BLaER1 (cell line): Measurements from ENCODE around the gene GCH1.

Experiments used
- H3K27ac ChIP-seq: shearing (Covaris generic); formaldehyde crosslinking; 2 replicates; pipeline ENCODE4 v1.8.1; 2022
- H3K27me3 ChIP-seq: shearing (Covaris generic); formaldehyde crosslinking; 2 replicates; pipeline ENCODE4 v1.8.1; 2022
- H3K36me3 ChIP-seq: shearing (Covaris generic); formaldehyde crosslinking; 2 replicates; pipeline ENCODE4 v1.8.1; 2022
- H3K4me1 ChIP-seq: shearing (Covaris generic); formaldehyde crosslinking; 2 replicates; pipeline ENCODE4 v1.8.1; 2022
- H3K4me2 ChIP-seq: shearing (Covaris generic); formaldehyde crosslinking; 2 replicates; pipeline ENCODE4 v1.8.1; 2022
- H3K4me3 ChIP-seq: shearing (Covaris generic); formaldehyde crosslinking; 2 replicates; pipeline ENCODE4 v1.8.1; 2022
- H3K9ac ChIP-seq: shearing (Covaris generic); formaldehyde crosslinking; 2 replicates; pipeline ENCODE4 v1.8.1; 2022
- H3K9me3 ChIP-seq: shearing (Covaris generic); formaldehyde crosslinking; 2 replicates; pipeline ENCODE4 v1.8.1; 2022
- H4K20me1 ChIP-seq: shearing (Covaris generic); formaldehyde crosslinking; 2 replicates; pipeline ENCODE4 v1.8.1; 2022
- Cebpa-rat ChIP-seq: shearing (Covaris generic); IDR thresholded peaks from 2 replicates; pipeline ENCODE4 v1.8.1; 2022

The GCH1 gene

DNA sequence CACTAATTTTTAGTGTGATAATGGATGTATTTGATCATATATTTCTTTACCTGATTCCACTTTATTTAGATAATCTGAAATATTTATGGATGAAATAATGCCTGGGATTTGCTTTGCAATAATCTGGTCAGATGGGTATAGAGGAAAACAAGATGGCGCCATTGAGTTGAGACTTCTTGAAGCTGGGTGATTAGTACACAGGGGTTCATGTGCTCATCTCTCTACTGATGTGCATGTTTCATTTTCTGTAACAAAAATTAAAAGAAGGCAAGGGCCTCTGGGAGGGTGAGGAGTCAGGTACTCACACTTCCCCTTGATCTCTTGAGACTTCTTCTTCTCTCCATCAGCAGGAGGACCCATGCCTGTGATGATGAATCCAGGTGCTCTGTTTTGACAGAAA, 61.8 kb downstream of the GCH1 start:
- no peak overlapping the region for H3K4me2 ChIP-seq
- H3K27me3 ChIP-seq = no peaks in the 10 kb centered on the region
- H3K4me3 ChIP-seq = no peak overlapping the region
- H3K9ac ChIP-seq = no peak overlapping the region
- H3K9me3 ChIP-seq = no peaks in the 10 kb centered on the region
- no peaks in the 10 kb centered on the region for H4K20me1 ChIP-seq
- H3K4me1 ChIP-seq = peaks cover 4% of the 10 kb centered on the region; the same call in 1 of the 2 replicates
- no peak overlapping the region for H3K27ac ChIP-seq
- no peak for TF ChIP-seq Cebpa-rat
- 0 out of 2 replicates have a peak, but pooled peaks cover 7% of the 10 kb centered on the region for H3K36me3 ChIP-seq

DNA sequence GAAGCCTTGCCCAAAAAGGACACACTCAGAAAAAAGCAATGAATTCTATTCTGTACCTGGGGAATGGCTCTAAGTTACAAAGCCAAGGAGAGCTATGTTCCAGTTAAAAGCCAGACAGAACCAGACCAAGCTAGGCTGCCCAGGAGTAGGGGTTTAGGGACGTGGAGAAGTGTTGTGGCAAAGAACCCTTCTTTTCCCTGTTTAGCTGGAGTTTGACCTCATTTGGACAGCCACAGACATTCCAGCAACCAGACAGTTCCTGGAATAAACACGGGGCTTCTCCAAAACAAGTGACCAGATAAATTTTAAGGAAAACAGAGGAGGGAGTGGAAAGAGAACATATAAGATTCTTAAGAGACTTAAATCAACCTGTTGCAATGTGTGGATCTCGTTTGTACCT, 62.3 kb downstream of the GCH1 start:
- no peak overlapping the region for H3K9ac ChIP-seq
- no peak overlapping the region for H3K27ac ChIP-seq
- 0 out of 2 replicates have a peak, but pooled peaks cover 7% of the 10 kb centered on the region for H3K36me3 ChIP-seq
- H3K27me3 ChIP-seq = no peaks in the 10 kb centered on the region
- no peak for TF ChIP-seq Cebpa-rat
- H3K4me3 ChIP-seq = no peak overlapping the region
- no peak overlapping the region for H3K4me2 ChIP-seq
- peaks cover 4% of the 10 kb centered on the region; the same call in 1 of the 2 replicates for H3K4me1 ChIP-seq
- H4K20me1 ChIP-seq = no peaks in the 10 kb centered on the region
- H3K9me3 ChIP-seq = no peaks in the 10 kb centered on the region

DNA sequence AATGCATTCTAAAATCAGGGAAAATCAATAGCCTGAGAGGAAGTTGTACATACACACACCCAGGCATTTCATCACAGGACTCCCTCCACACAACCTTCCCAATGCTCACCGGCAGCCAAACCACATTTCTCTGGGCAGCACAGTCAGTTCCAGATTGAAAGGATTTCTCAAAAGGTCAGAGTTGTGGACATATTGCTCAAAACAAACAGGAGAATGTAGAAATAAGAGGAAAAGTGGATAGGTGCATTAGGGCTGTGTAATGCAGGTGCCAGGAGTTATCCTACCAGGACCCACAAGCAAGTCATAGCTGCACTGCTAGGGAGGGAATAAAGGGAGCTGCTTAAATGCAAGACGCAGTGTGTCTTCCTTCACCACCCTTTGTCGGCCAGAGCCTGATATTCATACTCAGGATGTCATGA, 62.9 kb downstream of the GCH1 start:
- H3K27ac ChIP-seq = no peak overlapping the region
- TF ChIP-seq Cebpa-rat = no peak
- H3K36me3 ChIP-seq = 0 out of 2 replicates have a peak, but pooled peaks cover 7% of the 10 kb centered on the region
- no peaks in the 10 kb centered on the region for H3K9me3 ChIP-seq
- no peaks in the 10 kb centered on the region for H3K27me3 ChIP-seq
- H3K4me1 ChIP-seq = peaks cover 4% of the 10 kb centered on the region; the same call in 1 of the 2 replicates
- H3K4me2 ChIP-seq = no peak overlapping the region
- no peak overlapping the region for H3K4me3 ChIP-seq
- H3K9ac ChIP-seq = no peak overlapping the region
- H4K20me1 ChIP-seq = no peaks in the 10 kb centered on the region

DNA sequence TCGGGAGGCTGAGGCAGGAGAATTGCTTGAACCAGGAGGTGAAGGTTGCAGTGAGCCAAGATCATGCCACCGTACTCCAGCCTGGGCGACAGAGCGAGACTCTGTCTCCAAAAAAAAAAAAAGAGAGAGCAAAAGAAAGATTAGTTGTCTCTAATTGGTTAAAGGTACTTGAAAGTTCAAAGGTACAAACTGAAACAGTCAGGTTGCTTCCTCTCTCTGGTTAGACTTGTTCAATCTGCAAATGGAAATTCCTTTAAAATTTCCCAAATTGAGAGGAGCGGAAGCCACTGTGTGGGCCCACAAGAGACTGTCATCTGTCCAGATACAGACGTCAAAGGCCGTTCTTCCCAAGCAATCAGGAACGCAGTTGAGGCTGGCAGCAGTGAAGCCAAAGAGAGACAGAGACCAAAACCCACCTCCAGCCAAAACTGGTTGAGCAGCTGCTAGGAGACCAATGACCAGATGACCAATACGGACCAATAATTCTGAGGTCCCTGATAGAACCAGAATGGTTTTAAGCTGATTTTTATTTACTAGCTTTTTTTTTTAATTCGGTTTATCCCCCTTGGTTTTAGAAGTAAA, 63.6 kb downstream of the GCH1 start:
- Histone ChIP-seq H3K27ac (no peak overlapping the region), H3K4me2 (no peak overlapping the region), H3K27me3 (no peaks in the 10 kb centered on the region)

DNA sequence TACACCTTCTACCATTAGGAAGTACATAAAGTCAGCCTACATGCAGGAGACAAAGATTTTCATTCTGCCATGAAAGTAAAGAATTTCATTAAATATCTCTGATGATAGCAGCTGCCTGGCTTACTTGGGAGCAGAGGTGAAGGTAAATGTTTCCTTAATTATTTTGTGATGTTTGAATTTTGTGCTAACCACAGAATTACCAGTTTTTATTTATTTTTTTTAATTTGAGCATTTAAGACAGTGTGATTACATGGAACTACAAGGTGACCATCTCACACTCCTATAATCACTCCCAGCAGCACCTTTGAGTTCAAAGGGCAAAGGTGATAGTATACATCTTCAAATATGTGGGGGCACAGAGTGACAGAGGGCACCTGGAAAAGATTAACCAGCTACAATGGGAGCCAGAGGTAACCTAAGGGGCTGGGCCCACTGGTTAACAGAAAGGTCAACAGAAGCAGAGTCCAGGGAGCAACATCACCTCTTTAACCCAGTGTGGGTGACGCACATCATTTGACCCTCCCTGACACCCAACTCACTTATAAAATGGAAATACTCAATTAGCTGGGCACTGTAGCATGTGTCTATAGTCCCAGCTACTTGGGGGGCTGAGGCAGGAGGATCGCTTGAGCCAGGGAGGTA, 65.0 kb downstream of the GCH1 start:
- Histone ChIP-seq H3K4me1 (peaks cover 2% of the 10 kb centered on the region; the same call in 1 of the 2 replicates), H3K36me3 (0 out of 2 replicates have a peak, but pooled peaks cover 7% of the 10 kb centered on the region), H3K27ac (no peak overlapping the region), H3K4me3 (no peak overlapping the region), H3K27me3 (no peaks in the 10 kb centered on the region), H3K9ac (no peak overlapping the region), H4K20me1 (no peaks in the 10 kb centered on the region), H3K9me3 (no peaks in the 10 kb centered on the region), H3K4me2 (no peak overlapping the region)
- TF ChIP-seq Cebpa-rat = no peak

More for the DNA sequence above, 63.6 kb downstream of the GCH1 start:
- Histone ChIP-seq H3K9ac (no peak overlapping the region), H3K4me1 (peaks cover 4% of the 10 kb centered on the region; the same call in 1 of the 2 replicates), H3K36me3 (0 out of 2 replicates have a peak, but pooled peaks cover 7% of the 10 kb centered on the region), H3K9me3 (no peaks in the 10 kb centered on the region), H4K20me1 (no peaks in the 10 kb centered on the region), H3K4me3 (no peak overlapping the region)
- TF ChIP-seq Cebpa-rat = no peak

- Histone ChIP-seq H3K36me3 (0 out of 2 replicates have a peak, but pooled peaks cover 4% of the 10 kb centered on the region), H3K4me1 (no peaks in the 10 kb centered on the region), H3K27ac (no peak overlapping the region), H3K4me3 (no peak overlapping the region), H3K27me3 (no peaks in the 10 kb centered on the region), H3K4me2 (no peak overlapping the region), H3K9me3 (no peaks in the 10 kb centered on the region), H4K20me1 (no peaks in the 10 kb centered on the region), H3K9ac (no peak overlapping the region)
- no peak for TF ChIP-seq Cebpa-rat
Observed at GRCh38 chr14:54836231-54836630, 66.4 kb downstream of the GCH1 start.

GRCh38 chr14:54834727-54835126, 67.9 kb downstream of the GCH1 start:
- H3K4me1 ChIP-seq = no peaks in the 10 kb centered on the region
- no peaks in the 10 kb centered on the region for H3K36me3 ChIP-seq
- TF ChIP-seq Cebpa-rat = no peak
- no peaks in the 10 kb centered on the region for H3K9me3 ChIP-seq
- H4K20me1 ChIP-seq = no peaks in the 10 kb centered on the region
- no peak overlapping the region for H3K27ac ChIP-seq
- no peaks in the 10 kb centered on the region for H3K27me3 ChIP-seq
- H3K4me3 ChIP-seq = no peak overlapping the region
- no peak overlapping the region for H3K4me2 ChIP-seq
- H3K9ac ChIP-seq = no peak overlapping the region

DNA sequence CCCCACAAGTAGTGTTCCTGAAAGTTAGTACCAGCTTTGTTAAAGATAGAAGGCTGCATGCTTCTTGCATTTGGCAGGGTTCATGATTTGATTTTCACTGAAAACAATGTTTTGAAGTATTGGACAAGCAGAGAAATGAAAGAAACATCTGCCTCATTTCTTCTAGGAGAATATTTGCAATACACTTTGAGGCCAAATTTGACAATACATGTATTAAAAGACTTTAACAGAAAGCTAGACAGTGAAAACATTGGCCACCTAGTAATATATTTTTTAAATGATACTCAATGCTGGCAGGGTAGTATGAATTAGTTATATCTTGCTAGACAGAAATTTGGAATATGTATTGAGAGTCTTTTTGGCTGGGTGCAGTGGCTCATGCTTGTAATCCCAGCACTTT, 68.5 kb downstream of the GCH1 start:
- Histone ChIP-seq H4K20me1 (no peaks in the 10 kb centered on the region), H3K4me1 (no peaks in the 10 kb centered on the region), H3K4me3 (no peak overlapping the region), H3K27ac (no peak overlapping the region), H3K4me2 (no peak overlapping the region), H3K27me3 (no peaks in the 10 kb centered on the region), H3K9me3 (no peaks in the 10 kb centered on the region), H3K36me3 (no peaks in the 10 kb centered on the region), H3K9ac (no peak overlapping the region)
- no peak for TF ChIP-seq Cebpa-rat

DNA sequence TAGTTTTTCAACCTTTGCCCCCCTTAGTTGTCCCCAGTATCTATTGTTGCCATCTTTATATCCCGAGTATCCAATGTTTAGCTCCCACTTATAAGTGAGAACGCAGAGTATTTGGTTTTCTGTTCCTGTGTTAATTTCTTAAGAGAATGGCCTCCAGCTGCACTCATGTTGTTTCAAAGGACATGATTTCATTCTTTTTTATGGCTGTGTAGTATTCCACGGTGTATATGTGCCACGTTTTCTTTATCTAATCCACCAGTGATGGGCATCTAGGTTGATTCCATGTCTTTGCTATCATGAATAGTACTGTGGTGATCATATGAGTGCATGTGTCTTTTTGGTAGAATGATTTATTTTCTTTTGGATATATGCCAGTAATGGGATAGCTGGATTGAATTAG, 72.0 kb downstream of the GCH1 start:
- no peak overlapping the region for H3K4me3 ChIP-seq
- no peak overlapping the region for H3K9ac ChIP-seq
- H3K4me2 ChIP-seq = no peak overlapping the region
- no peak overlapping the region for H3K27ac ChIP-seq
- H4K20me1 ChIP-seq = no peaks in the 10 kb centered on the region
- H3K36me3 ChIP-seq = no peaks in the 10 kb centered on the region
- no peaks in the 10 kb centered on the region for H3K27me3 ChIP-seq
- H3K4me1 ChIP-seq = no peaks in the 10 kb centered on the region
- peaks cover 9% of the 10 kb centered on the region; the same call in 1 of the 2 replicates for H3K9me3 ChIP-seq
- TF ChIP-seq Cebpa-rat = no peak

- H3K36me3 ChIP-seq = no peaks in the 10 kb centered on the region
- no peaks in the 10 kb centered on the region for H3K4me1 ChIP-seq
- no peak overlapping the region for H3K4me3 ChIP-seq
- peaks cover 17% of the 10 kb centered on the region for H3K9me3 ChIP-seq
- H3K27ac ChIP-seq = no peak overlapping the region
- H3K9ac ChIP-seq = no peak overlapping the region
- TF ChIP-seq Cebpa-rat = no peak
- H3K4me2 ChIP-seq = no peak overlapping the region
- H3K27me3 ChIP-seq = no peaks in the 10 kb centered on the region
- H4K20me1 ChIP-seq = no peaks in the 10 kb centered on the region
Observed at GRCh38 chr14:54829486-54830224, 73.0 kb downstream of the GCH1 start.
